ENCODE results near the gene ALDH1B1. TPM values are rescaled to one million over a fixed set of nuclear protein-coding genes. Genes with fewer than 3 reads are reported as not detected.

Gene ALDH1B1
- total RNA-seq, 1 donor from 2014 or later, result 47.5 TPM

- no peak overlapping the region for H3K4me3 ChIP-seq (ENCODE audit: low read depth, low read length)
- TF ChIP-seq, protein P1, sequence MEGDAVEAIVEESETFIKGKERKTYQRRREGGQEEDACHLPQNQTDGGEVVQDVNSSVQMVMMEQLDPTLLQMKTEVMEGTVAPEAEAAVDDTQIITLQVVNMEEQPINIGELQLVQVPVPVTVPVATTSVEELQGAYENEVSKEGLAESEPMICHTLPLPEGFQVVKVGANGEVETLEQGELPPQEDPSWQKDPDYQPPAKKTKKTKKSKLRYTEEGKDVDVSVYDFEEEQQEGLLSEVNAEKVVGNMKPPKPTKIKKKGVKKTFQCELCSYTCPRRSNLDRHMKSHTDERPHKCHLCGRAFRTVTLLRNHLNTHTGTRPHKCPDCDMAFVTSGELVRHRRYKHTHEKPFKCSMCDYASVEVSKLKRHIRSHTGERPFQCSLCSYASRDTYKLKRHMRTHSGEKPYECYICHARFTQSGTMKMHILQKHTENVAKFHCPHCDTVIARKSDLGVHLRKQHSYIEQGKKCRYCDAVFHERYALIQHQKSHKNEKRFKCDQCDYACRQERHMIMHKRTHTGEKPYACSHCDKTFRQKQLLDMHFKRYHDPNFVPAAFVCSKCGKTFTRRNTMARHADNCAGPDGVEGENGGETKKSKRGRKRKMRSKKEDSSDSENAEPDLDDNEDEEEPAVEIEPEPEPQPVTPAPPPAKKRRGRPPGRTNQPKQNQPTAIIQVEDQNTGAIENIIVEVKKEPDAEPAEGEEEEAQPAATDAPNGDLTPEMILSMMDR (conservative IDR thresholded peaks at IDR 0.05; ENCODE audit: low read depth, low read length), result no peak
- DNase-seq (ENCODE audit: low read depth), result no peak
Observed at GRCh38 chr9:38431116-38431515, 38.6 kb downstream of the ALDH1B1 start.

DNA sequence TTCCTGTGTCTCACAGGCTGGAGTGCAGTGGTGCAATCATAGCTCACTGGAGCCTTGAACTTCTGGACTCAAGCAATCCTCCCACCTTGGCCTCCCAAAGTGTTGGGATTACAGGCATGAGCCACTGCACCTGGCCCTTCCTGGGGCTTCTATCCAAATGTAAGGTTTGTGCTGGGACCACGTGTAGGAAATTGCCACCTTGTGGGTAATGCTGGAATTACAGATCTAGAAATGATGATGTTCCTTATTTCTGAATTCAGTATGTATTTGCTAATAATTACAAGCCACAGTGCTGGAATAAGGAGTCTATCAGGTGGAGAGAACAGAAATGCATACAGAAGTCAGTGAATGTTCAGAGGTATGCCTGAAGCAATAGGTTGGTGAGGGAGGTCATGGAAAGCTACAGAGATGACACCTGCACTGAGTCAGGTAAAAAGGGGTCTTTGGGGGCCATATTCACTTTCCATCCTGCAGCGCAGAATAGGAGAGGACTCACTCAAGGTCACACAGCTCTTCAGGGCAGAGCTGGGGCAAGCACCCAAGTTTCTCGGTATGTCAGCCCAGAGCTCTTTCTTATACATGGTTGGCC lies 40.5 kb downstream of the ALDH1B1 start:
- no peak for DNase-seq (ENCODE audit: low read depth)
- TF ChIP-seq, protein P1 (conservative IDR thresholded peaks at IDR 0.05; ENCODE audit: low read depth, low read length), result peak; percentile 56
- no peak overlapping the region for H3K4me3 ChIP-seq (ENCODE audit: low read depth, low read length)

- no peak overlapping the region for H3K4me3 ChIP-seq (ENCODE audit: low read depth, low read length)
- TF ChIP-seq, protein P1 (conservative IDR thresholded peaks at IDR 0.05; ENCODE audit: low read depth, low read length), result no peak
- DNase-seq (ENCODE audit: low read depth), result no peak
Observed at GRCh38 chr9:38434365-38434764, 41.9 kb downstream of the ALDH1B1 start.

DNA sequence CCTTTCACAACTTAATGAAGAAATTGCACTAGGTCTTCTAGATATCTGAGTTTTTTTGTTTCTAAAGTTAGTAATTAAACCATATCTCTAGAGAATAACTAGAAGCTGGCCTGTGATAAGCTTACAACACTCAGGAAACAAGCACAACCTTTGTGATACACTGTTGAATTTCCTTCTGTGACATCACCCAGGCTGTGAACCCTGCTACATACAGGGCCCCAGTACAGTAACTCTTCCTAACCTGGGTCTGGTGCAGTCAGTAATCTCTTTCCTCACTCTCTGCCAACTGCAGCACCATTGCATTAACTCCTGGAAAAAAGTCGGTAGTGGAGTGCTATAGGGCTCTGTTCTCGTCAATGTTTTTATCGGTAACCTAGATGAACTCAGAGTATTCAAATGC lies 42.4 kb downstream of the ALDH1B1 start:
- TF ChIP-seq, protein P1 (conservative IDR thresholded peaks at IDR 0.05; ENCODE audit: low read depth, low read length), result no peak
- no peak overlapping the region for H3K4me3 ChIP-seq (ENCODE audit: low read depth, low read length)
- no peak for DNase-seq (ENCODE audit: low read depth)

- H3K4me3 ChIP-seq (ENCODE audit: low read depth, low read length), result no peak overlapping the region
- no peak for DNase-seq (ENCODE audit: low read depth)
- TF ChIP-seq, protein P1 (conservative IDR thresholded peaks at IDR 0.05; ENCODE audit: low read depth, low read length), result no peak
Observed at GRCh38 chr9:38435521-38435920, 43.0 kb downstream of the ALDH1B1 start.

DNA sequence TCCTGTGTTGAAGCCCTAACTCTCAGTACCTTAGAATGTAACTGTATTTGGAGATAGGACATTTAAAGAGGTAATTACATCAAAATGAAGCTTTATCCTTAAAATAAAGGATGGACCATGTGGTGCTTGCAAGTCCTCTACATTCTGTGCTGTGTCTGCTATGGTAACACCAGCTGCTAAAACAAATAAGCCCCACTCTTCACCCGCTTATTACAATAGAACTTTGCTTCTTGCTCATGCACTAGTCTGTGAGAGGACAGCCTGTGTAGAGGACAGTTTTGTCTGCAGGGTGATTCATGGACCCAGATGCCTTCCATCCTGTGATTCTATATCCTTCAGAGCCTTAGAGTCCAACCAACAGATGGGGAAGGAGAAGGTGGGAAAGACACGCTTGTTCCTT lies 44.2 kb downstream of the ALDH1B1 start:
- no peak for DNase-seq (ENCODE audit: low read depth)
- TF ChIP-seq, protein P1 (conservative IDR thresholded peaks at IDR 0.05; ENCODE audit: low read depth, low read length), result no peak
- no peak overlapping the region for H3K4me3 ChIP-seq (ENCODE audit: low read depth, low read length)

DNA sequence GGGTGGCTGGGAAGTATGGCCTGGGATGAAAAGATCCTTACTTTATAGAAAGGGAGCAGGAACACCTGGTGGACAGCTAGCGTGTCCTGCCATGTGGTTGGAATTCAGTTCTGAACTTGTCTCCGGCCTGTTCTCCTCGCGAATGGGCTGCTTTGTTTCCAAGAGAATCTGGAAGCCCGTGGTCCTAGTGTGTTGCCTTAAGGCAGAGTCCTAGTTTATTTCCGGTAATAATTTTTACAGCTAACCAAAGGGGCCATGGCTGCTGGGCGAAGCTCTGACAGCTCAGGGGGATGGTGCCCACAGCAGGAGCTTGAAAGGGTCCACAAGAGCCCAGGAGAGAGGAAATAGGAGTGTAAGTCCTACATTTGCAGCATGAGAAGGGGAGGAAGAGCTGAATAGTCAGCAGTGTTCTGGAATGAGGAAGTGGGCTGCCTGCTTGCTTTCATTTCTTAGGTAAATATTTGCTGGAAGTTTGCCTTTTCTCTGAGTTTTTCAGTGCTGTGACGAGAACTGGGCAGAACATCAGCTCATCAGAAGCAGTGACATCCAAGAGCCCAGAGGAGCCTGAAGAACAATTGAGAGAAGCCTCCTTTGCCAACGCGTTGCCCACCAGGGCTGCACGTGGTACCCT lies 44.8 kb downstream of the ALDH1B1 start:
- TF ChIP-seq, protein P1 (conservative IDR thresholded peaks at IDR 0.05; ENCODE audit: low read depth, low read length), result no peak

More for the DNA sequence above, 44.8 kb downstream of the ALDH1B1 start:
- DNase-seq (ENCODE audit: low read depth), result no peak
- H3K4me3 ChIP-seq (ENCODE audit: low read depth, low read length), result no peak overlapping the region

All from epithelial cell of proximal tubule (primary cell).